OCI-LY7 (cell line): ENCODE measurements around the gene SUV39H2.

Experiments used
- CTCF ChIP-seq: fragments of 200-600 bp; sonication (generic); conservative IDR thresholded peaks from 2 replicates; pipeline ENCODE4 v1.5.1; 2014; ENCODE audit warnings: mild to moderate bottlenecking, antibody characterized with exemption, low read length, moderate library complexity, mixed read lengths
- EZH2phosphoT487 ChIP-seq: fragments of 200-600 bp; sonication (generic); IDR thresholded peaks from 2 replicates; pipeline ENCODE4 v1.6.1; 2018; ENCODE audit warnings: low read depth, borderline replicate concordance, mild to moderate bottlenecking, mixed run types, antibody characterized with exemption, low read length, moderate library complexity, mixed read lengths

GRCh38 chr10:14936584-14936983 lies 57.9 kb downstream of the SUV39H2 start:
- TF ChIP-seq CTCF (no peak), EZH2phosphoT487 (no peak)
